Esophagus muscularis mucosa (tissue), 4 donors: ENCODE results near the gene ASAP2.

ENCODE experiments used
- CTCF ChIP-seq, 3 experiments: fragments of 200-600 bp in 2 of 3; fragments of 450-650 bp in 1 of 3; sonication (generic) in 2 of 3; IDR thresholded peaks; one replicate each; pipeline ENCODE4 v1.5.1; 2017 to 2019; ENCODE audit warnings: antibody characterized with exemption in 3 of 3, mild to moderate bottlenecking in 2 of 3, moderate library complexity in 1 of 3
- EP300 ChIP-seq: sonication (generic); formaldehyde crosslinking; IDR thresholded peaks from one replicate; pipeline ENCODE4 v1.6.1; 2017; ENCODE audit warnings: antibody characterized with exemption
- POLR2A ChIP-seq: fragments of 450-650 bp; IDR thresholded peaks from one replicate; pipeline ENCODE4 v1.6.1; 2017; ENCODE audit warnings: antibody characterized with exemption, moderate library complexity, mild to moderate bottlenecking, low read depth

DNA sequence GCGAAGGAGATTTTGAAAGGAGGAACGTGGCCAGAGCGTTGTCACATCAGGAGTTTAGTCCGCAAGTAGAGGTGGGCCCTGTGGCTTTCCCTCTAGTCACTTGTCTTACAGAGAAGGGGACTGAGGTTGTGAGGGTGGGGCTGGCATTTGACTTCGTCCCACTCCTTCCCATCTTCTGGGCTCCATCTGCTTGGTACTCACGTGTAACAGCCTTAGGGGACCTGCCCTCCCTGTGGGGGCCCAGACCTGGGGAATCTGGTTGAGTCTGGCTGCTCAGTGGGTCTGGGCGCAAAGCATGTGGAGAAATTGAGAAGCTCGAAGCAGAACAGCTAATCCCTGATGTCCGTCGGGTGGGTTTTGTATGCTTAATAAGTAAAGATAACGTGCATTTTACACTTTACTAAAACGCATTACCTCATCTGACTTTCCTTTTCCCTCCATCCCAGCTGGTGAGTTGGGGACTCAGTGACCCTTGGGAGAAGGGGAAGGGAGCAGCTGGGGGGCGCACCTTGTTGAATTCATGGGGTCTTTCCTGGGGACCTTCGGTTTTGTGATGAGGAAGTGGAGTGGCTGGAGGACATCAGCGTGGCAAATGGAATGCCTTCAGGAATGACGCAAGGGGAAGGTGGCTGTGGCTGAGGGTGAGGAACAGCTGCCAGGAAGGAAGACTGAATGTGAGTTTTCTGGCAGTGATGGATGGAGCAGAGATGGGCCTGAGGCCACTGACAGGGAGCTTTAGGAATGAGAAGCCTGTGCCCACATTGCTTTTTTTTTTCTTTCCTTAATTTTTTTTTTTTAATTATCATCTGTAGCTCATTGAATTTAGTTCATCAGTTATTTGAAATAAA lies 44.8 kb downstream of the ASAP2 start:
- TF ChIP-seq POLR2A (no peak), CTCF (IDR thresholded peaks at IDR 0.05) (no peak), EP300 (no peak)
